ENCODE data around the gene APOA1. TPM values are rescaled to one million over a fixed set of nuclear protein-coding genes. Genes with fewer than 3 reads are reported as not detected.
A peak's percentile ranks its signal among the peaks of the same experiment; 100 is the strongest.

Gene APOA1
- polyA plus RNA-seq, 2 donors = 0.08 to 0.10 TPM

- H3K27ac ChIP-seq (ENCODE audit: low read depth in 2 of 2, low read length in 1 of 2) = no peak overlapping the region
- H3K4me3 ChIP-seq (ENCODE audit: low read depth in 1 of 2, low read length in 2 of 2) = no peak overlapping the region
- H3K9me3 ChIP-seq (ENCODE audit: control insufficient read depth in 2 of 2, insufficient read depth in 1 of 2, low read depth in 1 of 2, low read length in 1 of 2) = no peaks in the 10 kb centered on the region
- peaks cover 27 to 44% of the 10 kb centered on the region in 2 donors for H3K36me3 ChIP-seq (ENCODE audit: control insufficient read depth in 2 of 2, insufficient read depth in 2 of 2, low read length in 1 of 2)
- H3K4me1 ChIP-seq (ENCODE audit: control insufficient read depth in 2 of 2, insufficient read depth in 2 of 2, low read length in 1 of 2) = no peaks in the 10 kb centered on the region
- WGBS, 2 donors = 75 to 83% methylated on average over 1 of the region's 1 CpG
- no peaks in the 10 kb centered on the region for H3K27me3 ChIP-seq (ENCODE audit: control insufficient read depth in 1 of 2, insufficient read depth in 2 of 2, low read length in 2 of 2)
Measured at GRCh38 chr11:116861539-116861938, 24.1 kb upstream of the APOA1 start.

GRCh38 chr11:116860303-116860702, 22.9 kb upstream of the APOA1 start:
- no peak overlapping the region for H3K4me3 ChIP-seq (ENCODE audit: low read depth in 1 of 2, low read length in 2 of 2)
- peaks cover 27 to 38% of the 10 kb centered on the region in 2 donors for H3K36me3 ChIP-seq (ENCODE audit: control insufficient read depth in 2 of 2, insufficient read depth in 2 of 2, low read length in 1 of 2)
- 92 to 93% methylated on average over 6 of the region's 6 CpGs for WGBS, 2 donors

DNA sequence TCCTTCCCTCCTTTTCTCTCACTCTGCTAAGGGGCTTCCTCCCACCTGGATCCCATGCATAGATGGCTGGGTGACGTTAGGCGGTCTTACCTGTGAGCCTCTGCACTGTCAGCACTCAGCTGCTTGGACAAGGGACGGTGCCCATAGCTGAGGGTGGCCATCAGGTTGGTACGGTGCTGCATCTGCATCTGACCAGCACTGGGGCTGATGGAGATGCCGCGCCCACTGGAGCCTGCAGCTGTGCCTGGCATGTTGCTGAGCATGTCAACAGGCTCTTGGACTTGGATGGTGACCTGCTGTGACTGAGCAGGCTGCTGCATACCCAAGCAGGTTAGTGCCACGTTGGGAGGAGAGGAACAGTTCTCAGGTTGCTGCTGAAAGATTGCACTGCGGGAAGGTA, 21.8 kb upstream of the APOA1 start:
- no peaks in the 10 kb centered on the region for H3K9me3 ChIP-seq (ENCODE audit: control insufficient read depth in 2 of 2, insufficient read depth in 1 of 2, low read depth in 1 of 2, low read length in 1 of 2)

More at GRCh38 chr11:116860303-116860702, 22.9 kb upstream of the APOA1 start:
- Histone ChIP-seq H3K27ac (ENCODE audit: low read depth in 2 of 2, low read length in 1 of 2) (no peak overlapping the region), H3K9me3 (ENCODE audit: control insufficient read depth in 2 of 2, insufficient read depth in 1 of 2, low read depth in 1 of 2, low read length in 1 of 2) (no peaks in the 10 kb centered on the region), H3K4me1 (ENCODE audit: control insufficient read depth in 2 of 2, insufficient read depth in 2 of 2, low read length in 1 of 2) (no peaks in the 10 kb centered on the region), H3K27me3 (ENCODE audit: control insufficient read depth in 1 of 2, insufficient read depth in 2 of 2, low read length in 2 of 2) (no peaks in the 10 kb centered on the region)

GRCh38 chr11:116857936-116858335, 20.5 kb upstream of the APOA1 start:
- Histone ChIP-seq H3K9me3 (ENCODE audit: control insufficient read depth in 2 of 2, insufficient read depth in 1 of 2, low read depth in 1 of 2, low read length in 1 of 2) (no peaks in the 10 kb centered on the region), H3K27ac (ENCODE audit: low read depth in 2 of 2, low read length in 1 of 2) (no peak overlapping the region), H3K4me3 (ENCODE audit: low read depth in 1 of 2, low read length in 2 of 2) (no peak overlapping the region), H3K36me3 (ENCODE audit: control insufficient read depth in 2 of 2, insufficient read depth in 2 of 2, low read length in 1 of 2) (peaks cover 21 to 28% of the 10 kb centered on the region in 2 donors), H3K27me3 (ENCODE audit: control insufficient read depth in 1 of 2, insufficient read depth in 2 of 2, low read length in 2 of 2) (no peaks in the 10 kb centered on the region), H3K4me1 (ENCODE audit: control insufficient read depth in 2 of 2, insufficient read depth in 2 of 2, low read length in 1 of 2) (no peaks in the 10 kb centered on the region)
- WGBS, 2 donors = 82 to 87% methylated on average over 7 of the region's 7 CpGs

More for the DNA sequence above, 21.8 kb upstream of the APOA1 start:
- WGBS, 2 donors = 95 to 97% methylated on average over 8 of the region's 8 CpGs
- Histone ChIP-seq H3K27ac (ENCODE audit: low read depth in 2 of 2, low read length in 1 of 2) (no peak overlapping the region), H3K36me3 (ENCODE audit: control insufficient read depth in 2 of 2, insufficient read depth in 2 of 2, low read length in 1 of 2) (peaks cover 23 to 33% of the 10 kb centered on the region in 2 donors), H3K4me3 (ENCODE audit: low read depth in 1 of 2, low read length in 2 of 2) (no peak overlapping the region), H3K4me1 (ENCODE audit: control insufficient read depth in 2 of 2, insufficient read depth in 2 of 2, low read length in 1 of 2) (no peaks in the 10 kb centered on the region), H3K27me3 (ENCODE audit: control insufficient read depth in 1 of 2, insufficient read depth in 2 of 2, low read length in 2 of 2) (no peaks in the 10 kb centered on the region)

DNA sequence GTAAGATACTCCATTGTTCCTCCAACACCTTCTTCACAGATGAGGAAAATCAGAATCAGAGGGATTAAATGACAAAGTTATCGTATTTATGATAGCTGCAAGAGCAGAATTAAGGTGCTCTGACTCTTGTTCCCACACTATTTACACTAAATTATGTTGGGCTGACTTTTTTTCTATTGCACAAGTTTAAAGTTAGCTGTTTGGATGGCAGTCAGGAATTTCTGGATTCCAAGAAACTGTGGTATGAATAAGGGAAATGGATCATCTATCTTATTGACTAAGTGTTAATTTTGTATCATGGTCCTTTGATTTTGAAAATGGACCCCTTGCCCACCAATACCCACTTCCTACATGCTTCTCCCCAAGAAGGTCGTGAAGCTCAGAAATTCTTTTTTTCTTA, 19.9 kb upstream of the APOA1 start:
- no peaks in the 10 kb centered on the region for H3K9me3 ChIP-seq (ENCODE audit: control insufficient read depth in 2 of 2, insufficient read depth in 1 of 2, low read depth in 1 of 2, low read length in 1 of 2)
- peaks cover 0 to 2% of the 10 kb centered on the region in 2 donors for H3K4me1 ChIP-seq (ENCODE audit: control insufficient read depth in 2 of 2, insufficient read depth in 2 of 2, low read length in 1 of 2)
- no peak overlapping the region for H3K4me3 ChIP-seq (ENCODE audit: low read depth in 1 of 2, low read length in 2 of 2)
- WGBS, 2 donors = 89 to 91% methylated on average over 2 of the region's 2 CpGs
- H3K27ac ChIP-seq (ENCODE audit: low read depth in 2 of 2, low read length in 1 of 2) = no peak overlapping the region
- H3K27me3 ChIP-seq (ENCODE audit: control insufficient read depth in 1 of 2, insufficient read depth in 2 of 2, low read length in 2 of 2) = no peaks in the 10 kb centered on the region
- peaks cover 21 to 25% of the 10 kb centered on the region in 2 donors for H3K36me3 ChIP-seq (ENCODE audit: control insufficient read depth in 2 of 2, insufficient read depth in 2 of 2, low read length in 1 of 2)

GRCh38 chr11:116856423-116856822, 19.0 kb upstream of the APOA1 start:
- H3K27ac ChIP-seq (ENCODE audit: low read depth in 2 of 2, low read length in 1 of 2) = no peak overlapping the region
- H3K9me3 ChIP-seq (ENCODE audit: control insufficient read depth in 2 of 2, insufficient read depth in 1 of 2, low read depth in 1 of 2, low read length in 1 of 2) = no peaks in the 10 kb centered on the region
- 78 to 90% methylated on average over 5 of the region's 5 CpGs for WGBS, 2 donors
- no peaks in the 10 kb centered on the region for H3K27me3 ChIP-seq (ENCODE audit: control insufficient read depth in 1 of 2, insufficient read depth in 2 of 2, low read length in 2 of 2)
- peaks cover 2 to 5% of the 10 kb centered on the region in 2 donors for H3K4me1 ChIP-seq (ENCODE audit: control insufficient read depth in 2 of 2, insufficient read depth in 2 of 2, low read length in 1 of 2)
- H3K36me3 ChIP-seq (ENCODE audit: control insufficient read depth in 2 of 2, insufficient read depth in 2 of 2, low read length in 1 of 2) = peaks cover 15 to 23% of the 10 kb centered on the region in 2 donors
- no peak overlapping the region for H3K4me3 ChIP-seq (ENCODE audit: low read depth in 1 of 2, low read length in 2 of 2)

DNA sequence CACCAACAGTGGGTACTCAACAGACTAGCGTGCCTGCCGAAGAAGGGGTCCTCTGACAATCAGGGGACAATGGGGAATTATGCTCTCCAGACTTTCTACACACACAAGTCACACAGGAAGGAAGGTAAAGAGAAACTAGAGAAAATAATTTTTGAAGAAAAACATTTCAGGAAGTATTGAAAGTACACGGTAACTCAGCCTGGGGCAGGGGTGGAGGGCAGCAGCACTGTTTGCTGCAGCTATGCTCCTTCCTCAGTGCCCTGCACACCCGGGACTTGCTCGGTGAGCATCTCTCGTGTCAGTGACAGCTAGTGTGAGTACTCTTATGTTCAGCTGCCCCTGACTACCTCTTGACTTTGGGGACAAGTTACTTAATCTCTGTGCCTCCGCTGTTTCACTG, 18.0 kb upstream of the APOA1 start:
- Histone ChIP-seq H3K27me3 (ENCODE audit: control insufficient read depth in 1 of 2, insufficient read depth in 2 of 2, low read length in 2 of 2) (no peaks in the 10 kb centered on the region), H3K4me3 (ENCODE audit: low read depth in 1 of 2, low read length in 2 of 2) (no peak overlapping the region), H3K4me1 (ENCODE audit: control insufficient read depth in 2 of 2, insufficient read depth in 2 of 2, low read length in 1 of 2) (peaks cover 2 to 5% of the 10 kb centered on the region in 2 donors), H3K36me3 (ENCODE audit: control insufficient read depth in 2 of 2, insufficient read depth in 2 of 2, low read length in 1 of 2) (peaks cover 15% of the 10 kb centered on the region in 2 donors), H3K27ac (ENCODE audit: low read depth in 2 of 2, low read length in 1 of 2) (peak overlapping the region in 1 of 2 donors; percentile 16), H3K9me3 (ENCODE audit: control insufficient read depth in 2 of 2, insufficient read depth in 1 of 2, low read depth in 1 of 2, low read length in 1 of 2) (no peaks in the 10 kb centered on the region)
- 84 to 89% methylated on average over 7 of the region's 7 CpGs for WGBS, 2 donors

GRCh38 chr11:116853461-116854073, 16.1 kb upstream of the APOA1 start:
- Histone ChIP-seq H3K9me3 (ENCODE audit: control insufficient read depth in 2 of 2, insufficient read depth in 1 of 2, low read depth in 1 of 2, low read length in 1 of 2) (no peaks in the 10 kb centered on the region), H3K4me3 (ENCODE audit: low read depth in 1 of 2, low read length in 2 of 2) (no peak overlapping the region), H3K36me3 (ENCODE audit: control insufficient read depth in 2 of 2, insufficient read depth in 2 of 2, low read length in 1 of 2) (peaks cover 12 to 14% of the 10 kb centered on the region in 2 donors), H3K27me3 (ENCODE audit: control insufficient read depth in 1 of 2, insufficient read depth in 2 of 2, low read length in 2 of 2) (no peaks in the 10 kb centered on the region), H3K27ac (ENCODE audit: low read depth in 2 of 2, low read length in 1 of 2) (peak overlapping the region; percentile 33 to 69), H3K4me1 (ENCODE audit: control insufficient read depth in 2 of 2, insufficient read depth in 2 of 2, low read length in 1 of 2) (peaks cover 2 to 5% of the 10 kb centered on the region in 2 donors)
- 51 to 70% methylated on average over 6 of the region's 6 CpGs for WGBS, 2 donors

- peak overlapping the region; percentile 60 to 79 for H3K27ac ChIP-seq (ENCODE audit: low read depth in 2 of 2, low read length in 1 of 2)
- peaks cover 5 to 8% of the 10 kb centered on the region in 2 donors for H3K36me3 ChIP-seq (ENCODE audit: control insufficient read depth in 2 of 2, insufficient read depth in 2 of 2, low read length in 1 of 2)
- H3K4me3 ChIP-seq (ENCODE audit: low read depth in 1 of 2, low read length in 2 of 2) = no peak overlapping the region
- H3K27me3 ChIP-seq (ENCODE audit: control insufficient read depth in 1 of 2, insufficient read depth in 2 of 2, low read length in 2 of 2) = no peaks in the 10 kb centered on the region
- WGBS, 2 donors = 49% methylated on average over 5 of the region's 5 CpGs
- no peaks in the 10 kb centered on the region for H3K9me3 ChIP-seq (ENCODE audit: control insufficient read depth in 2 of 2, insufficient read depth in 1 of 2, low read depth in 1 of 2, low read length in 1 of 2)
- H3K4me1 ChIP-seq (ENCODE audit: control insufficient read depth in 2 of 2, insufficient read depth in 2 of 2, low read length in 1 of 2) = peaks cover 2 to 5% of the 10 kb centered on the region in 2 donors
Measured at GRCh38 chr11:116852261-116853031, 15.0 kb upstream of the APOA1 start.
